B cell (primary cell): Measurements from ENCODE around the gene SNAP29. TPM values are rescaled to one million over a fixed set of nuclear protein-coding genes. Genes with fewer than 3 reads are reported as not detected.
"Not testable (repeated sequence)": the region's sequence is repeated elsewhere in the genome, so short reads cannot be mapped to it uniquely, and the experiment has no call there.

Experiments used
- ATAC-seq: fragments of 200-7000 bp; cut with Tn5 transposase; one replicate; pipeline ENCODE4 v1.10.0; 2021; ENCODE audit warnings: low read depth, mild to moderate bottlenecking, moderate number of reproducible peaks, moderate library complexity
- CTCF ChIA-PET: fragments of 350-600 bp; sonication (Branson Sonifier 250); formaldehyde crosslinking; loops from one replicate; lab custom pipeline; 2021; ENCODE audit warnings: antibody characterized with exemption, inconsistent platforms; lab: Charles Lee
- POLR2A ChIA-PET: fragments of 350-600 bp; sonication (Branson Sonifier 250); formaldehyde crosslinking; loops from one replicate; lab custom pipeline; 2021; ENCODE audit warnings: antibody characterized with exemption; lab: Charles Lee
- DNase-seq: peaks from one replicate; pipeline ENCODE4 v3.0.0; 2013
- H2AFZ ChIP-seq: 2 replicates; pipeline ENCODE4 v1.6.1; 2012; ENCODE audit warnings: mild to moderate bottlenecking, low read depth, low read length; ENCODE audit not compliant: insufficient read depth, poor library complexity, severe bottlenecking
- H3K27ac ChIP-seq, 2 donors: 1 replicate in 1 of 2; 2 replicates in 1 of 2; pipeline ENCODE4 v1.5.1; 2012 to 2013; ENCODE audit warnings: low read length in 2 of 2, mild to moderate bottlenecking in 2 of 2, moderate library complexity in 1 of 2
- H3K27me3 ChIP-seq, 4 experiments: fragments of 200-600 bp in 1 of 4; sonication (generic) in 1 of 4; replicated peaks in 1 of 4; 1 replicate in 2 of 4; 2 replicates in 2 of 4; pipeline versions ENCODE4 v1.6.1 to v1.7.0; 2013 to 2016; ENCODE audit warnings: low read length in 3 of 4, mild to moderate bottlenecking in 2 of 4, mixed read lengths in 1 of 4, moderate library complexity in 1 of 4; ENCODE audit not compliant: insufficient read depth in 4 of 4, control insufficient read depth in 3 of 4; ENCODE audit errors: control extremely low read depth in 1 of 4
- H3K36me3 ChIP-seq, 2 experiments: replicated peaks in 1 of 2; 1 replicate in 1 of 2; 2 replicates in 1 of 2; pipeline versions ENCODE4 v1.6.1 to v1.7.1; 2013; ENCODE audit warnings: low read length in 1 of 2; ENCODE audit not compliant: insufficient read depth in 2 of 2, control insufficient read depth in 1 of 2; ENCODE audit errors: control extremely low read depth in 1 of 2, extremely low read depth in 1 of 2
- H3K4me1 ChIP-seq, 2 donors: fragments of 200-600 bp in 1 of 2; sonication (generic) in 1 of 2; 1 replicate in 1 of 2; 2 replicates in 1 of 2; pipeline versions ENCODE4 v1.5.1 to v1.6.1; 2013 to 2017; ENCODE audit warnings: low read length in 2 of 2; ENCODE audit not compliant: control insufficient read depth in 2 of 2, insufficient read depth in 2 of 2
- H3K4me2 ChIP-seq: replicated peaks from 2 replicates; pipeline ENCODE3; 2012; ENCODE audit warnings: mild to moderate bottlenecking, low read depth, low read length; ENCODE audit not compliant: poor library complexity, severe bottlenecking
- H3K4me3 ChIP-seq, 5 experiments: fragments of 200-600 bp in 1 of 5; sonication (generic) in 1 of 5; 1 replicate in 3 of 5; 2 replicates in 2 of 5; pipeline versions ENCODE4 v1.5.1 to v1.7.0; 2011 to 2016; ENCODE audit warnings: low read length in 4 of 5, mild to moderate bottlenecking in 4 of 5, low read depth in 2 of 5, control low read depth in 1 of 5, moderate library complexity in 1 of 5; ENCODE audit not compliant: insufficient read depth in 1 of 5; ENCODE audit errors: control extremely low read depth in 1 of 5, extremely low read depth in 1 of 5
- H3K79me2 ChIP-seq: fragments of 200-600 bp; sonication (generic); one replicate; pipeline ENCODE4 v1.6.0; 2016; ENCODE audit warnings: low read length; ENCODE audit not compliant: control insufficient read depth, insufficient read depth
- H3K9ac ChIP-seq: fragments of 200-600 bp; sonication (generic); 2 replicates; pipeline ENCODE4 v1.6.1; 2017; ENCODE audit warnings: mild to moderate bottlenecking, low read length, moderate library complexity
- H3K9me3 ChIP-seq, 3 donors: one replicate each; pipeline versions ENCODE4 v1.6.1 to v1.7.1; 2013; ENCODE audit warnings: low read length in 2 of 3; ENCODE audit not compliant: control insufficient read depth in 2 of 3, insufficient read depth in 1 of 3; ENCODE audit errors: control extremely low read depth in 1 of 3
- H4K20me1 ChIP-seq: 2 replicates; pipeline ENCODE4 v1.6.0; 2012; ENCODE audit warnings: mild to moderate bottlenecking, low read length; ENCODE audit not compliant: insufficient read depth, control insufficient read depth, poor library complexity, severe bottlenecking
- H3K27ac Mint-ChIP-seq: one replicate; pipeline ENCODE4 v1.8.0; 2021; ENCODE audit warnings: mixed read lengths
- H3K27me3 Mint-ChIP-seq: one replicate; pipeline ENCODE4 v1.8.0; 2021; ENCODE audit warnings: mixed read lengths
- H3K4me1 Mint-ChIP-seq: one replicate; pipeline ENCODE4 v1.8.0; 2021; ENCODE audit warnings: mixed read lengths
- H3K4me3 Mint-ChIP-seq: one replicate; pipeline ENCODE4 v1.8.0; 2021; ENCODE audit warnings: mixed read lengths
- H3K9me3 Mint-ChIP-seq: one replicate; pipeline ENCODE4 v1.8.0; 2022; ENCODE audit warnings: mixed read lengths; ENCODE audit not compliant: insufficient read depth
- EZH2 ChIP-seq: IDR thresholded peaks from 2 replicates; pipeline ENCODE4 v1.6.1; 2012; ENCODE audit warnings: borderline replicate concordance, low read depth, mild to moderate bottlenecking, moderate library complexity, low read length; ENCODE audit not compliant: insufficient read depth, poor library complexity, severe bottlenecking
- WGBS: methylation state at CpG from one replicate; pipeline ENCODE4 v1.1.5; 2013; ENCODE audit warnings: missing lambda C conversion rate; ENCODE audit not compliant: insufficient coverage; 5-methylcytosine and 5-hydroxymethylcytosine counted together
- intact Hi-C: fragments of 100-400 bp; cut with micrococcal nuclease; formaldehyde crosslinking; loops from one replicate; pipeline ENCODE4 v1.10.0; 2022
- polyA plus RNA-seq: library from polyadenylated mRNA; depleted of rRNA; stranded (reverse); fragments of >200 nt; gene quantifications from 2 replicates; pipeline ENCODE4 v1.2.3, GENCODE V29; 2012
- total RNA-seq, 2 donors: library from RNA; stranded (reverse); fragments of 120-200 nt in 1 of 2; gene quantifications; 1 replicate in 1 of 2; 2 replicates in 1 of 2; pipeline versions ENCODE4 v1.2.3 to v1.2.4, GENCODE V29; 2013 to 2022
- TF ChIP-seq, protein P1 (sequence below): fragments of 200-600 bp; IDR thresholded peaks from one replicate; pipeline ENCODE4 v1.8.0; 2022; ENCODE audit warnings: antibody characterized with exemption, mild to moderate bottlenecking

The SNAP29 gene
- total and polyA plus RNA-seq, 2 donors (not counting 1 experiment from before 2014, with no cell fraction given), result 13.4 to 17.4 TPM

DNA sequence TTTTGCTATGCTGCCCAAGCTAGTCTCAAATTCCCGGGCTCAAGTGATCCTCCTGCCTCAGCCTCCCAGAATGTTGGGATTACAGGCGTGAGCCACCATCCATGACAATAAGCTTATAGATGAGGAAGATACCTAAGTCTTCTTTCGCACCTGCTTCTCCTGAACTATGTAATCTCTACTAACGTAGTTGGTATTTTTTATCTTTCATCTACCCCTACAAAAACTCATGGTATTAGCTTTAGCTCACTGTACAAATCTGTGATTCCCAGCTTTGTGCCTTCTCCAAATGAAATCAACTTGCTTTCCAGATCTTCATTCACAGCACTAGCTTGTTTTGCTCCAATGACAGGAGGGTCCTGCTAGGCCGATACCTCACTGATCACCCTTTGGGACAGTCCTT, 36.6 kb upstream of the SNAP29 start:
- TF ChIP-seq, protein P1, sequence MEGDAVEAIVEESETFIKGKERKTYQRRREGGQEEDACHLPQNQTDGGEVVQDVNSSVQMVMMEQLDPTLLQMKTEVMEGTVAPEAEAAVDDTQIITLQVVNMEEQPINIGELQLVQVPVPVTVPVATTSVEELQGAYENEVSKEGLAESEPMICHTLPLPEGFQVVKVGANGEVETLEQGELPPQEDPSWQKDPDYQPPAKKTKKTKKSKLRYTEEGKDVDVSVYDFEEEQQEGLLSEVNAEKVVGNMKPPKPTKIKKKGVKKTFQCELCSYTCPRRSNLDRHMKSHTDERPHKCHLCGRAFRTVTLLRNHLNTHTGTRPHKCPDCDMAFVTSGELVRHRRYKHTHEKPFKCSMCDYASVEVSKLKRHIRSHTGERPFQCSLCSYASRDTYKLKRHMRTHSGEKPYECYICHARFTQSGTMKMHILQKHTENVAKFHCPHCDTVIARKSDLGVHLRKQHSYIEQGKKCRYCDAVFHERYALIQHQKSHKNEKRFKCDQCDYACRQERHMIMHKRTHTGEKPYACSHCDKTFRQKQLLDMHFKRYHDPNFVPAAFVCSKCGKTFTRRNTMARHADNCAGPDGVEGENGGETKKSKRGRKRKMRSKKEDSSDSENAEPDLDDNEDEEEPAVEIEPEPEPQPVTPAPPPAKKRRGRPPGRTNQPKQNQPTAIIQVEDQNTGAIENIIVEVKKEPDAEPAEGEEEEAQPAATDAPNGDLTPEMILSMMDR, result no peak
- no peak for TF ChIP-seq EZH2
- WGBS, result 96% methylated on average over 2 of the region's 5 CpGs
- peaks cover 19 to 62% of the 10 kb centered on the region in 2 experiments for H3K36me3 ChIP-seq

DNA sequence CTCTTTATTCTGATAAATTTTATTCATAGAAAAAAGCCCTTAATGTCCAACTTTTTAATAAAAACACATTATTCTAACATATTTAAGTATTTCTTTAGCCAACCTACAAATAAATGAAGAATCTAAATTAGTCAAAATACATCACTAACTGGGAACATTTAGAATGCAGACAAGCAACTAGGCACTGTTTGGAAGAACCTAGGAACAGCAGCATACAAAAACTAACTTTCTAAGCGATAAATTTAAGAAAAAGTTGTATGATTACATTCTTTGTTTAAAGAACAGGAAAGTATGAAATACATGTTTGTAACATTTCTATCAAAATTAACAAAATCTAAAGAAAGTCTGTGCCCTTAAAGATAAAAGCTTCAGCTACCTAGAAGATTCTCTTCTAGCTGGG, 35.5 kb upstream of the SNAP29 start:
- POLR2A ChIA-PET, result no interaction called here

More for the DNA sequence above, 36.6 kb upstream of the SNAP29 start:
- H3K27me3 Mint-ChIP-seq, result no peaks in the 10 kb centered on the region
- no peaks in the 10 kb centered on the region for H3K9me3 ChIP-seq
- no peaks in the 10 kb centered on the region for H4K20me1 ChIP-seq
- no peaks in the 10 kb centered on the region for H3K4me1 Mint-ChIP-seq
- ATAC-seq (no peak), DNase-seq (no peak)
- no peaks in the 10 kb centered on the region for H3K27me3 ChIP-seq
- CTCF ChIA-PET, result no interaction called here
- H3K4me2 ChIP-seq, result no peak overlapping the region
- no peak overlapping the region for H2AFZ ChIP-seq
- no peak overlapping the region for H3K4me3 Mint-ChIP-seq
- H3K9me3 Mint-ChIP-seq, result no peaks in the 10 kb centered on the region
- POLR2A ChIA-PET, result no interaction called here
- no peak overlapping the region for H3K27ac Mint-ChIP-seq
- no peak overlapping the region for H3K4me3 ChIP-seq
- no peak overlapping the region for H3K9ac ChIP-seq
- H3K4me1 ChIP-seq, result no peaks in the 10 kb centered on the region
- intact Hi-C loops, result no loop called here
- H3K79me2 ChIP-seq, result no peaks in the 10 kb centered on the region
- no peak overlapping the region for H3K27ac ChIP-seq

DNA sequence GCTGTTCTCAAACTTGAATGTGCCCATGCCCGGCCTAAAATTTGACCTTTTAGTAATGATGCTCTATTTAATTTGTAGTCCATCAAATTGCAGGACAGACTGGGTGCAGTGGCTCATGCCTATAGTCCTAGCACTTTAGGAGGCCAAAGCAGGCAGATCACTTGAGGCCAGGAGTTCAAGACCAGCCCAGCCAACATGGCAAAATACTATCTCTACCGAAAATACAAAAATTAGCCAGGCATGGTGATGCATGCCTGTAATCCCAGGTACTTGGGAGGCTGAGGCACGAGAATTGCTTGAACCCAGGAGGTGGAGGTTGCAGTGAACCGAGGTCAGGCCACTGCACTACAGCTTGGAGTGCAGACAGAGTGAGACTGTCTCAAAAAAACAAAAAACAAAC, 33.6 kb upstream of the SNAP29 start:
- H3K27ac ChIP-seq, H4K20me1 ChIP-seq, H3K27me3 Mint-ChIP-seq, H3K9ac ChIP-seq, intact Hi-C loops, H3K79me2 ChIP-seq, H3K27me3 ChIP-seq, H3K4me1 Mint-ChIP-seq, POLR2A ChIA-PET, ATAC-seq, H3K9me3 Mint-ChIP-seq, H3K4me3 Mint-ChIP-seq, H2AFZ ChIP-seq, H3K4me2 ChIP-seq, H3K9me3 ChIP-seq, H3K4me1 ChIP-seq, DNase-seq, H3K4me3 ChIP-seq, CTCF ChIA-PET, H3K27ac Mint-ChIP-seq: not testable (repeated sequence)
- H3K36me3 ChIP-seq, result peaks cover 9 to 61% of the 10 kb centered on the region in 2 experiments
- WGBS, result 100% methylated on average over 4 of the region's 4 CpGs

More for the DNA sequence above, 35.5 kb upstream of the SNAP29 start:
- WGBS, result no CpG with 5 or more reads among the region's 1 CpG
- no peak overlapping the region for H3K9ac ChIP-seq
- no peaks in the 10 kb centered on the region for H3K79me2 ChIP-seq
- H3K4me1 Mint-ChIP-seq, result no peaks in the 10 kb centered on the region
- TF ChIP-seq, protein P1, result no peak
- no peak for TF ChIP-seq EZH2
- no peaks in the 10 kb centered on the region for H3K27me3 Mint-ChIP-seq
- no peak overlapping the region for H3K27ac ChIP-seq
- H3K4me1 ChIP-seq, result no peaks in the 10 kb centered on the region
- no peak overlapping the region for H3K4me2 ChIP-seq
- no peak overlapping the region for H3K4me3 Mint-ChIP-seq
- H3K36me3 ChIP-seq, result peaks cover 19 to 62% of the 10 kb centered on the region in 2 experiments
- no peaks in the 10 kb centered on the region for H3K27me3 ChIP-seq
- ATAC-seq (no peak), DNase-seq (no peak)
- no peaks in the 10 kb centered on the region for H3K9me3 ChIP-seq
- H3K9me3 Mint-ChIP-seq, result no peaks in the 10 kb centered on the region
- intact Hi-C loops, result no loop called here
- no peaks in the 10 kb centered on the region for H4K20me1 ChIP-seq
- no peak overlapping the region for H3K27ac Mint-ChIP-seq
- CTCF ChIA-PET, result no interaction called here
- no peak overlapping the region for H2AFZ ChIP-seq
- no peak overlapping the region for H3K4me3 ChIP-seq
